HG02588 (cell line): ENCODE data around the gene RNF166.

Experiments
- ATAC-seq: cut with Tn5 transposase; IDR thresholded peaks from one replicate; pipeline ENCODE4 v1.9.1; 2021; ENCODE audit warnings: mild to moderate bottlenecking, moderate library complexity; ENCODE audit not compliant: unreplicated experiment

The RNF166 gene

DNA sequence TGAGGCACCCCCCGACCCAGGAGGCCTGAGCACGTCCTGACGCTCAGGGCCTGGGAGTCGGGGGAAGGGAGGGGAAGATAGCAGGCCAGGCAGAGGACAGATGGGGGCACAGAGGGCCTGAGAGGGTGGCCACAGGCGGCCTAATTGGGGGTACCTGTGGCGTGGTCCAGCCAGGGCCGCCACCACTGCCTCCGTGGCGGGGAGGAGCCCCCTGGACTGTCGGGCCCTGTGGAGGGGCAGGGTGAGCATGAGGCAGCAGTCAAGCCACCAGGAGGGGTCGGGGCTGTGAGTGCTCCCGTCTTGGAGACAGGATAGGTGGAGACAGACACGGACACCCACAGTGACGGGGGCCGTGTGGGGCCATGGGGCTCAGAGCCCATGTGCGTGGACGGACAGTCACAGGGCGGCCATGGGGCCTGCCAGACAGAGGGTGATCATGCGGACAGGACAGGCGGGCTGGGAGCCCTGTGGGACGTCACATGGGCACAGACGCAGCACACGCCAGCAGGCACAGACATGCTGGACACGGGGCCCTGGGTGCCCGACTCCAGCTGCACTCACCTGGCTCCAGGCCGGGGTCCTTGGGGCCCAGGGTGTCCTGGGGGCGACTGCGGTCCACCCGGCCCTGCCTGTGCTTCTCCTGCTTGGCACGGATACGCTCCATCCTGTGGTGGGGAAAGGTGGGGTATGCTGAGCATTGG is 18.8 kb upstream of the RNF166 start:
- no peak for ATAC-seq

DNA sequence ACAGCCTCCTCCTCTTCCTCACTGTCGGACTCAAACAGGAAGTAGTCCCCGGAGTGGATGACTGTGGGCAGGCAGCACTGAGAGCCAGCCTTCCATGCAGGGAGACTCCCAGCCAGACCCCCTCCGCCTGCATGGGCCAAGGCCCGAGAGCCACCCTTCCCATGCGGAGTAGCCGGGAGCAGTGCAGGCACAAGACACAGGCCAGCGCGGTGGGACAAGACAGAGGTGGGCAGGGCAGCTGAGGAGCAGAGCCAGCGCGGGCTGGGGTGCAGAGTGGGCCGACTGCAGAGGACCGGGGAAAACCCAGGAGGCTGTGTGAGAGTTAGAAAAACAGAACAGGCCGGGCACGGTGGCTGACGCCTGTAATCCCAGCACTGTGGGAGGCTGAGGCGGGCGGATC is 17.7 kb upstream of the RNF166 start:
- ATAC-seq, result no peak

DNA sequence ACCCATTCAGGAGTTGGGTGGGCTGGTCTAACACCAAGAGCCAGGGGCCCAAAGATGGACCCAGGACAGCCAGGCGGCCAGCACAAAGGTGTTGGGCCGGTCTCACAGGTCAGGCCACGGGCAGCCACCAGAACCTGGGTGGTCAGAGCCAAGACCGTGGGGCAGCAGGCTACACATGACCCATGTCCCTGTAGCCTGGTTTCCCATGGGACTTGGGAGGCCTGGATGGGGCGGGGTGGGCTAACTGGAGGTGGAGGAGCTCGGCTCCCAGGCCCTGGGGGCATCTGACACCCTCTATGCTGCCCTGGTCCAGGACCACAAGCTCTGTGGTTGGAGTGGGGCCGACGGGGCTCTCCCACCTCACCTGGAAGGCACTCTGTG is 17.3 kb upstream of the RNF166 start:
- no peak for ATAC-seq

DNA sequence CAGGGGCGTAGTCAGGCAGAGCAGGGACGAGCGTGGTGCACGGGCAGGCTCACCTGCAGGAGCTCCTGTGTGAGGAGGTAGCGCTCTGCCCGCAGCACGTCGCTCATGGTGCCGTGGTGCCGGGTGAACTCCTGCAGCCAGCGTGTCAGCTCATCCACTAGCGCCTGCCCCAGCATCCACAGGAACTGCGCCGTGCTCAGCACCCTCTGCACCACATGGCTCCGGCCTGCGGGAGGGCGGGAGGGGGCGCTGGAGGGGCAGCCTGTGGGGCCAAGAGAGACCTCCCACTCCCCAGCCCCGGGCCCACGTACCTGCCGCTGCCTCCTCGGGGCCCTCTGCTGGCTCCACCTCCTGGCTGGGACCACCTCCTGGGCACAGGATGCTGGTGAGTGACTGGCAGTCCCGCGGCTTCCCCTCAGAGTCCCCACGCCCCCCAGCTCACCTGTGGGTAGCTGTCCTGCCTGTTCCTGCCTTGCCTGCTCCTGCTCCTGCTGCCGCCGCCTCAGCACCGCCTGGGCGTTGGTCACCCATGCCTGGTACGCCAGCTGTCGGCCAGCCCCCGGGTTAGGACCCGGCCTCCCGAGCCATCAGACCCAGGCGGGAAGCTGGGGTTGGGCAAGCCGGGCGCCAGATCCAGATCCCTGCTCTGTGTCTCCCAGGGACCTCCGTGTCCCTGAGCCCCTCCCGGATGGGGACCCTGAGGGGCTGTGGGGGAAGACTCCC is 16.7 kb upstream of the RNF166 start:
- ATAC-seq, result no peak

DNA sequence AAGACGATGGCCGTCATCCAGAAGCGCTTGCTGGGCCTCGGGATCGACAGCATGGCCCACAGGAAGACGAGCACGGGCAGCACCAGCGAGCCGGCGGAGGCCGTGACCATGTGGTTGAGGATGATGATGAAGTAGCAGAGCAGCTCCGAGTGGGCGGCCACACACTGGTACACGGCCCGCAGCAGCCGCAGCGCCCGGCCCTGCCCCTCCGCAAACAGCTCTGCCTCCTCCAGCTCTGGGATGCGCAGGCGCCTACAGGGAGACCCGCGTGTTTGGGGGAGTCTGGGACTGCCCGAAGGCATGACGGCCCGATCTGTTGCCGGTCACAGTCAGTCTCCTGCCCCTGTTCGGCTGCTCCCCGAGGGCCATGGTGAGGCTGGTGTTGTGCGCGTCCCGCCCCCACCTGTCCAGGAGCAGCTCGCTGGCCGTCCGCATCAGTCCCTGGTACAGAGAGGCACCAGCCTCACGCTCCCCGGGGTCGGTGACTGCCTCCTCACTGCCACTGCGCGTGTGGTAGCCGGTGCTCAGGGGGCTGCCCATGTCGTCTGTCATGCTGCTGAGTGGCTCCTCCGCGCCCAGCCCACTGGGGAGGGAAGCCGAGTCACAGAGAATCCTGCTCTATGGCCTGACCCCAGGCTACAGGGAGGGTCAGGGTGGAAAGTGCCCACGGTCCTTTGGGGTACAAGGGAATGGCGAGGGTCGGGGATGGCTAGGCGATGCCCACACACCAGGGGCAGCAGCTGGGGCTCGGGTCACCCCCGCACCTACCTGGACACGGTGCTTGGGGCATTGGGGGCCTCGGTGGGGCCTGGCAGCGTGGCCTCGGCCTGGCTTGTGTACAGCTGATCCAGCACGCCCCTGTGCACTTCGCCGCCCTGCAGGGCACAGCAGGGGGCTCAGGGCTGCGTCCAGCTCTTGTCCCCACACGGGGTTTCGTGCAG is 15.9 kb upstream of the RNF166 start:
- ATAC-seq, result no peak

DNA sequence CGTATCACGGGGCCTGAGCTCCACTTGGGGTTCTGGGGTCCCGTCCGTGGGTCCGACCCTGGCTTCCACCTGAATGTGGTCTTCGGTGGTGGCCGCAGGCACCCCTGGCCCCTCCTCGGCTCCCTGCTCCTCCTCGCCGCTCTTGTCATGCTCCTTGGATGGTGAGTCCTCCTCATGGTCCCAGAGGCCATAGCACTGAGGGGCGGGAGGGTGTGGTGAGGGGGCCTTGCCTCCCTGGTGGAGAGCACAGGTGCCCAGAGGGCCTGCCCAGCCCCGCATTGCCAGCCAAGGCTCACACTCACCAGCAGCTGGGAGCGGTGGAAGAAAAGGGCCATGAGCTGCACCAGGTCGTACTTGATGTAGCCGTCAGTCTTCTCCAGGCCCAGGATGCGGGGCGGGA is 15.0 kb upstream of the RNF166 start:
- ATAC-seq, result no peak

DNA sequence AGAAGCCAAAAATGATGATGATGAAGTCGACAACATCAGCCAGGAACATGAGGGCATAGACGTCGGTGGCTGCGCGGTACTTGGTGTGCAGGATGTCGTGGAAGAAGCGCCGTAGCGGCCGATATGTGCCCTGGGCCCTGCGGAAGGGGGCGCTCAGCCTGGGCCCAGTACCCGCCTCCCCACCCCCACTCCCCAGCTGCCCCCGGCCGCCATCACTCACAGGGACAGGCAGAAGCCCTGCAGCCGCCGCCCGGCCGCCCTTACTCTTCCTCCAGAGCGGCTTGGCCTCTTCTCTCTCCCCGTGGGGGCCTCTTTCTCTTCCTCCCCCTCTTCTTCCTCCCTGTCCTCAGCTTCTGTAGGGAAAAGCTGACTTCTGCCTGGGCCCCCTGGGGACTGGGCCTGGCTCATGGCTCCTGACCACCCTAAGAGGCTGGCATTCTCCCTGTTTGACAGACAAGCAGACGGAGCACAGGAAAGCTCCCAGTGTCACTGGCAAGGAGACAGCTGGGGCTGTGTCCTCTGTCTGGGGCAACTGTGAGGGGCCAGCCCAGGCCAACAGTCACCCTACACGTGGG is 14.3 kb upstream of the RNF166 start:
- no peak for ATAC-seq

DNA sequence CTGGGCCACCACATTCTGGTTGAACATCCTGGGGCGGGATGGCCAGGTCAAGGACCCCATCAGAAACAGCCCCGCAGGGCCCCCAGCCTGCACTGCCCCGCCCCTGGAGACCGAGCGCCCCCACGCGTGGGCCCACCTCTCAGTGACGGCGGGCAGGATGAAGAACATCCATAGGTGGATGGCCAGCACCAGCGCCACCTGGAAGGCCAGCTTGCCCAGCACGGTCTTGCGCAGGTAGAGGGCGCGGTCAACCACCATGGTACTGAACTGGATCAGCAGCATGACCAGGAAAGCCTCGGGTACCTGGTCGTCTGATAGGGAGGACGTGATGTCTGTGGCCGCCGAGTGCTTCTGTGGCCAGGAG is 13.7 kb upstream of the RNF166 start:
- no peak for ATAC-seq

DNA sequence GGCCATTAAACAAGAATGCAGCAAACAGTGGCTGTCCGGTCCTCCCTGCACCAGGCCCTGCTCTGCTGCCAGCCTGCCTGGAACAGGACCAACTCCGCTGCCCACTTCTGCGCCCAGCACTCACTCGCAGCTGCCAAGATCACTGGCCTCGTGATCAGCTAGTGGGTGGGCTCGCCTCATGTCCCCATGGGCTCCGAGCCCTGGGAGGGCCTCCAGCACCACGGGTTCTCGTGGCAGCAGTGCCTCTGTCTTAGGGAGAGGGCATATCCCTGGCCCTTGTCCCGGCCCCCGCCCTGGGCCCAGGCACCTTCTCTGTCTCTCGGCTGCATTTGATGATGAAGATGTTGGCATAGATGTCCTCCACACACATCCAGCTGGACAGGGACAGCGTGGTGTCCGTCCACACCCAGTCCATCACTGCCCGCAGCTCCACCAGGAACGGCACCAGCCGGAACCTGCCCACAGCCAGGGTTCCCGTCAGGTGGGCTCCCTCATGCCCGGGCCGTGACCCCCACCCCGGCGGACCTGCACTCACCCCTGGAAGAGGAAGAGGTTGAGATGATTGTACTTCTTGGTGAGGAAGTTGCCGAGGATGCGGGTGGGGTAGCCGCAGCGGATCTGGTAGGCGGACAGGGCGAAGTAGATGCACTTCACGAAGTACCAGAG is 13.2 kb upstream of the RNF166 start:
- ATAC-seq, result no peak

DNA sequence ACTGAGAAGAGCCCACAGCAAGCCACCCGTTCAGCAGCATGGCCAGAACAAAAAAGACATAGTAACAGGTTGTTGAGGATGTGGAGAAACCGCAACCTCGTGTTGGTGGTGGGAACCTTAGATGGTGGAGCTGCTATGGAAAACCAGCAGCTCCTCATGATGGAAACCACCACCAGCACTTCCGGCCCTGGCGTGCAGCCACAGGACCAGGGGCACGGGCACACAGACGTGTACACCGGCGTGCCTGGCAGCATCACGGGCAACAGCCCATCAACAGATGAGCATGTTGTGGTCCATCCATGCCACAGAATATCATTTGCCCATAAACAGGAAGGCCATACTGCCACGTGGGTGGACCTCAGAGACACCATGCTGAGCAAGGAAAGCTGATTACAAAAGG is 12.0 kb upstream of the RNF166 start:
- no peak for ATAC-seq

DNA sequence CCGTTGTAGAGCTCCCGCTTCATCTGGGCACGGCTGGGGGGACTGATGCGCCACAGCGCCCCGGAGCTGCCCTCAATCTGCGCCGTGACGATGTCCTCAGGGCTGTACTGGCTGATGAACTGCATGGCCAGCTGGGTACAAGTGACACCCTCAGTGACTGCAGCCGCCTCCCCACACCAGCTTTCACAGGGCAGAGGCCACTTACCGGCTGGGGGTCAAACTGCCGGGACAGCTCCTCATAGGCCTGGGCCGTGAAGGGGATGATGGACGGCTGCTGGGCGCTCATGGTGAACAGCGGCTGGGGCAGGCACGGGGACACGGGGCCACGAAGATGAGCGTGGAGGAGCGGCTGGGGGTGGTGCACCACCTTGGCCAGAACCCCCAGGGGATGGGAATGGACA is 10.4 kb upstream of the RNF166 start:
- no peak for ATAC-seq

DNA sequence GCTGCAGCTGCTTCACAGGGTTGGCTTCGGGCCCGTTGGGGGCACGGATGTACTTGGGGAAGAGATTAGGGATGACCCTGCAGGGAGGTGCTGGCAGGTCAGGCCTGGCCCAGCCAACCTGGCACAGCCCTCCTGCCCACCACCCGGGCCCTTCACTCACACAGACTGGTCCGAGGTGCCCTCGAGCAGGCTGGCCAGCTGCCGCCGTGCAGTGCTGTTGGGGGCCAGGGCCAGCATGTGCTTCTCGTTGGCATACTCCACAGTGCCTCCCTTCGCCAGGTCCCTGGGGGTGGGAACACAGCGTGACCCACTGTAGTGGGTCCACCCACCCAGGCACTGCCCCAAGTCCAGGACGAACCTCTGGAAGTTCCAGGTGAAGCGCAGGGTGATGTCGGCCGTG is 10.0 kb upstream of the RNF166 start:
- no peak for ATAC-seq

DNA sequence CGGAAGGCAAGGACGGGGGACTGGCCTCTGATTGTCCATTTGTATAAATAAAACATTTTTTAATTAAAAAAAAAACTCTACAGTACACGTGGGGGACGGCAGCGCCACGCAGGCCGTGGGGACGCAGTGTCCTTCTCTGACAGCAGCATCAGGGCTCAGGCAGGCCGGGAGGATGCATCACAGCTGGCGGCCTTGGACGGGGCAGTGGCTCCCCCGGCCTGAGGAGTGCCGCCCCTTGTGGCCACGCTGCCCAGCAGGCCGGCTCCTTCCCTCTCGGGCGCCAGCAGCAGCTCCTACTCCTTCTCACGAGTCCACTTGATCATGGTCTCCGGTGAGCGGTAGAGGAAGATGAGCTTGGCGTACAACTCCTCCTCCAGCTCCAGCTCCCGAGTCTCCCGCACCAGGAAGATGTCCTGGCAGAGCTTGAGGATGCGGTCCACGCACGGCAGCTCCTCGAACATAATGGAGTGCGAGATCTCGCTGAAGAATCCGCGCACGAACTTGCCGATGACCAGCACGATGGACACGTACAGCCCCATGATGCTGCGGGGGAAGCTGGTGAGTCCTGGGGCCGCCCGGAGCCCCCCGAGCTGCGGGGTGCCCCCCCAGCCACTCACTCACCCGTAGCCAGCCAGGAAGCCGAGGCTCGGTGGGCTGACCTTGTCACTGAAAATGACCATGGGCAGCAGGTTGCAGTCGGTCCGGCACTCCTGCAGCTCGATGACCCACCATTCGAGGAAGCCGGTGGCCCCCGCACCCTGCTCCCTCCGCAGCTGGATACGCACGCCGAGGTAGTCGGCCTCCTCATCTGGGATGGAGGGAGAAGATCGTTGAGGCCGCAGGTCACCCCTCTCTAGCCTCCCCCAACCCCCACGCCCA is 9.3 kb upstream of the RNF166 start:
- ATAC-seq, result no peak

DNA sequence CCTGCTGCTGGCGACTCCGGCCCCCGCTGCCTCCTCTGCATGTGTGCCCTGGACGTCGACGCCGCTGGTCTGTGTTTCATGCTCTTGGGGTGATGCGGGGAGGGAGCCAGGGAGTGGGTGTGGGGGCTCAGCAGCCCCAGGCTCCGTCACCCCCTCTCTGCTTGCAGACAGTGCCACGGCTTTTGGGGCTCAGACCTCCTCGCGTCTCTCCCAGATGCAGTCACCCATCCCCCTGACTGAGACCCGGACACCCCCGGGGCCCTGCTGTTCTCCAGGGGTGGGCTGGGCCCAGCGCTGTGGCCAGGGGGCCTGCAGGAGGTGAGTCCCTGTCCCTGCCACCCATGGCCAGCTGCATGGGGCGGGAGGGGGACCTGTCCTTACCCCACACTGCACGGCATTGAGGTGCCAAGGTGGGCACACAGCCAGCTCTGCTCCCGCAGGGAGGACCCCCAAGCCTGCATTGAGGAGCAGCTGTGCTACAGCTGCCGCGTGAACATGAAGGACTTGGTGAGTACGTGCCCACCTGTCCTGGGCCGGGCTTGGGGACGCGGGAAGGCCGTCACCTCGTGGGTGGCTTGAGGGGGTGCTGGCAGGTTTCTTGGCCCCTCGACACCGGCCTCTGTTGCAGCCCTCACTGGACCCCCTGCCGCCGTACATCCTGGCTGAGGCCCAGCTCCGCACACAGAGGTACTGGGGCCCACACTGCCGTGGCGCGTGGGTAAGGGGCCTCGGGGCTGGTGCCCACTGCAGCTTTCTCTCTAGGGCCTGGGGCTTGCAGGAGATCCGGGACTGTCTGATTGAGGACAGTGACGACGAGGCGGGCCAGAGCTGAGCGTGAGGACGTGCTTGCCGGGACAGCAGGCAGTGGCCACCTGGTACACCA is 8.5 kb upstream of the RNF166 start:
- no peak for ATAC-seq

DNA sequence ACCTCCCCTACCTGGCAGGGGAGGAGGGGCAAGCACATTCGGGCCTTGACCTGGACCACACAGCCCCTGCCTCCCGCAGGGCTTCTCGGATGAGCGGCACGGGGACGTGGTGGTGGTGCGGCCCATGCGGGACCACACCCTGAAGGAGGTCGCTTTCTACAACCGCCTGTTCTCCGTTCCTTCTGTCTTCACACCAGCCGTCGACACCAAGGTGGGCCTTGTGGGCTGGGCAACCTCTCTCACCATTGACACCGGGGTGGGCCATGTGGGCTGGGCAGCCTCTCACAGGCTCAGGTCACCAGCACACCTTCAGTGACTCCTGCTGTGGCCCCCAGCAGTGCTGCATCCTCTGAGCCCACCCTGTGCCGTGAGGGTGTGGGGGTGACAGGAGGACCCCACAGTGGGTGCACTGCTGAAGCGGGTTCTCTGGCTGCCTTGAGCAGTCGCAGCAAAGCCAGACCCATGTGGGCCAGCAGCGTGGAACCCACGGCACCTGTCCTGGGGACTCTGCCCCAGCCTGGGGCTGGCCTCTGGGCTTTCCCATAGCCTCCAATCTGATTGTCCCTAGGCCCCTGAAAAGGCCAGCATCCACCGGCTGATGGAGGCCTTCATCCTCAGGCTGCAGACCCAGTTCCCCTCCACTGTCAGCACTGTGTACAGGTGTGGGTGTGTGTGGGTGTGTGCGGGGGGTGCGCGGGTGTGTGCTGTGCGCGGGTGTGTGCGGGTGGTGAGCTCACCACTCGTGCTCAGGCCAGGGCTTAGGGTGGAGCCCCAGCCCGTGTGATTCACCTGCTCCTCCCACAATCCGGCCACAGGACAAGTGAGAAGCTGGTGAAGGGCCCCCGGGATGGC is 7.6 kb upstream of the RNF166 start:
- ATAC-seq, result no peak

DNA sequence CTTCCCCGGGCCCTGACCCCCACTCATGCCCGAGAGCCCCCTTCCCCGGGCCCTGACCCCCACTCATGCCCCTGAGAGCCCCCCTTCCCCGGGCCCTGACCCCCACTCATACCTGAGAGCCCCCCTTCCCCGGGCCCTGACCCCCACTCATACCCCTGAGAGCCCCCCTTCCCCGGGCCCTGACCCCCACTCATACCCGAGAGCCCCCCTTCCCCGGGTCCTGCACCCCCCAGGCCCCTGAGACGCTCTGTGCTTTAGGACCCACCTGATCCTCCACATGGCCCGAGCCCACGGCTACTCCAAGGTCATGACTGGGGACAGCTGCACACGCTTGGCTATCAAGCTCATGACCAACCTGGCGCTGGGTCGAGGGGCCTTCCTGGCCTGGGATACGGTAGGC is 6.8 kb upstream of the RNF166 start:
- no peak for ATAC-seq

DNA sequence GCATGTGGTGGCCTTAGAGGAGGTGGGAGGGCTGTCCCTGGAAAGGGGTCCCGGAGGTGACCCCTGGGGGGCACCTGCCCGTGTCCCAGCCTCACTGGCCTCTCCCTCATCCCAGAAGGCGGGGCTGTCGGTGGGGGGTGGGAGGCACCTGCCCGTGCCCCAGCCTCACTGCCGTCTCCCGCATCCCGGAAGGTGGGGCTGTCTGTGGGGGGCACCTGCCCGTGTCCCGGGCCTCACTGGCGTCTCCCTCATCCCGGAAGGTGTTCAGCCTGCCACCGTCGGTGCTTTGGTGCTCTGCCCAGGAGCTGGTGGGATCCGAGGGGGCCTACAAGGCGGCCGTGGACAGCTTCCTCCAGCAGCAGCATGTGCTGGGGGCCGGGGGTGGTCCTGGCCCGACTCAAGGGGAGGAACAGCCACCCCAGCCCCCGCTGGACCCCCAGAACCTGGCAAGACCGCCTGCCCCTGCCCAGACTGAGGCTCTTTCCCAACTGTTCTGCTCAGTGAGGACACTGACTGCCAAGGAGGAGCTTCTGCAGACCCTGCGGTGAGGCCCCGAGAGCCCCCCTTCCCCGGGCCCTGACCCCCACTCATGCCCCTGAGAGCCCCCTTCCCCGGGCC is 6.3 kb upstream of the RNF166 start:
- ATAC-seq, result no peak
